ENCODE measurements around the gene NKIRAS1. TPM values are rescaled to one million over a fixed set of nuclear protein-coding genes. Genes with fewer than 3 reads are reported as not detected.

NKIRAS1 gene
- total and polyA plus RNA-seq, 2 of the 8 experiments (the other 6 are each of a cell fraction or from before 2014, with no cell fraction given) = 3.4 to 7.0 TPM

GRCh38 chr3:23859012-23859743, 57.6 kb downstream of the NKIRAS1 start:
- peaks cover 0 to 11% (median 1%) of the 10 kb centered on the region in 4 experiments; a peak in 4 of 7 replicates for H3K4me1 ChIP-seq (replicated peaks in 1 of 4; ENCODE audit: control insufficient read depth in 3 of 4, insufficient read depth in 4 of 4, low read length in 3 of 4)

More at GRCh38 chr3:23859012-23859743, 57.6 kb downstream of the NKIRAS1 start:
- Histone ChIP-seq H2AFZ (ENCODE audit: low read length) (no peak overlapping the region), H2BK5ac (ENCODE audit: low read depth, low read length) (no peak overlapping the region), H2AK5ac (ENCODE audit: low read depth, low read length) (no peak overlapping the region), H3K79me2 (ENCODE audit: control insufficient read depth in 1 of 2, insufficient read depth in 2 of 2, low read length in 2 of 2) (peaks cover 0 to 89% of the 10 kb centered on the region in 2 experiments; a peak in 2 of 4 replicates), H3K56ac (replicated peaks; ENCODE audit: insufficient read length, low read depth, low read length) (no peak overlapping the region), H3K4ac (replicated peaks; ENCODE audit: insufficient read length, low read depth, low read length) (no peak overlapping the region), H3K23me2 (ENCODE audit: low read depth, low read length) (no peaks in the 10 kb centered on the region), H3K18ac (ENCODE audit: extremely low read depth, low read length) (no peak overlapping the region), H4K5ac (ENCODE audit: insufficient read length, low read depth, low read length) (no peak overlapping the region), H2BK12ac (ENCODE audit: low read depth, low read length) (no peak overlapping the region), H3K4me2 (ENCODE audit: insufficient read depth in 1 of 2, low read depth in 2 of 2, low read length in 2 of 2) (no peak overlapping the region), H2BK120ac (replicated peaks; ENCODE audit: low read depth, low read length) (no peak overlapping the region), H4K20me1 (replicated peaks in 1 of 2; ENCODE audit: control insufficient read depth in 1 of 2, insufficient read depth in 2 of 2, low read length in 2 of 2) (peaks cover 7 to 9% of the 10 kb centered on the region in 2 experiments), H4K91ac (replicated peaks; ENCODE audit: insufficient read length, low read length) (no peak overlapping the region), H2BK15ac (ENCODE audit: low read length) (no peak overlapping the region), H3K4me3 (ENCODE audit: extremely low read depth in 1 of 4, insufficient read depth in 2 of 4, low read depth in 3 of 4, low read length in 4 of 4) (no peak overlapping the region), H2BK20ac (ENCODE audit: low read length) (no peak overlapping the region), H4K8ac (ENCODE audit: extremely low read depth, insufficient read depth, low read length) (no peak overlapping the region), H3K23ac (ENCODE audit: insufficient read length) (no peak overlapping the region), H3K9me3 (ENCODE audit: insufficient read depth in 2 of 2, low read depth in 1 of 2, low read length in 1 of 2) (no peaks in the 10 kb centered on the region), H3K27me3 (replicated peaks in 1 of 4; ENCODE audit: control insufficient read depth in 3 of 4, extremely low read depth in 1 of 4, insufficient read depth in 3 of 4, low read length in 3 of 4) (no peaks in the 10 kb centered on the region), H3K27ac (ENCODE audit: low read depth, low read length) (no peak overlapping the region), H3K36me3 (ENCODE audit: control insufficient read depth in 2 of 4, insufficient read depth in 4 of 4, low read length in 3 of 4) (peaks cover 0 to 3% (median 0%) of the 10 kb centered on the region in 4 experiments; a peak in 1 of 8 replicates), H3K9ac (replicated peaks in 1 of 4; ENCODE audit: extremely low read depth in 1 of 4, low read depth in 3 of 4, low read length in 3 of 4) (no peak overlapping the region), H3K14ac (ENCODE audit: insufficient read length) (no peak overlapping the region), H3K79me1 (ENCODE audit: low read depth, low read length) (no peaks in the 10 kb centered on the region)
- FAIRE-seq = no peak
- 70% methylated on average over 1 of the region's 1 CpG; no CpG with 5 or more reads in 1 of the 2 experiments for WGBS, 2 experiments (ENCODE audit: extremely low coverage in 1 of 2, insufficient coverage in 1 of 2, insufficient read length in 1 of 2, insufficient replicate concordance in 2 of 2, low coverage in 1 of 2, low lambda C conversion rate in 2 of 2, missing lambda C conversion rate in 1 of 2)
- no peak for DNase-seq (ENCODE audit: low read depth in 1 of 2, low spot score in 2 of 2)
- POLR2A ChIA-PET (ENCODE audit: partially characterized antibody) = interaction anchor here (0.5 to 2.1 kb wide), 6 partner anchors 9 to 58 kb away, joined by 3 to 11 read pairs (median 4); partner anchors contain the start of genes NKIRAS1 and RPL15
- CTCF ChIA-PET (ENCODE audit: partially characterized antibody) = interaction anchor here (0.9 to 2.6 kb wide), 6 partner anchors 14 to 36 kb away, joined by 3 to 11 read pairs (median 3); no protein-coding TSS in a partner anchor
- TF ChIP-seq TBP (IDR thresholded peaks at IDR 0.05; ENCODE audit: low read depth, low read length) (no peak), USF2 (IDR thresholded peaks at IDR 0.05; ENCODE audit: low read length) (no peak), EP300 (IDR thresholded peaks at IDR 0.05; ENCODE audit: borderline replicate concordance in 1 of 2, low read depth in 2 of 2, low read length in 2 of 2) (no peak), MAFK (IDR thresholded peaks at IDR 0.05; ENCODE audit: low read depth, low read length) (no peak), POU5F1 (IDR thresholded peaks at IDR 0.05; ENCODE audit: low read depth, low read length) (no peak), CHD2 (IDR thresholded peaks at IDR 0.05; ENCODE audit: low read length) (no peak), SP1 (IDR thresholded peaks at IDR 0.05; ENCODE audit: low read depth, low read length) (no peak)

All from H1 (cell line).